Tibial nerve (tissue), 4 donors: ENCODE data around the gene EYA4. TPM values are rescaled to one million over a fixed set of nuclear protein-coding genes. Genes with fewer than 3 reads are reported as not detected.
A peak's percentile ranks its signal among the peaks of the same experiment; 100 is the strongest.

ENCODE experiments used
- DNase-seq, 2 donors: peaks; one replicate each; pipeline ENCODE4 v3.0.0-alpha.2; 2019; ENCODE audit warnings: low spot score in 2 of 2
- H3K27ac ChIP-seq, 4 donors: fragments of 200-600 bp; sonication (generic) in 3 of 4; one replicate each; pipeline ENCODE4 v1.5.1; 2017 to 2019; ENCODE audit warnings: mild to moderate bottlenecking in 1 of 4
- H3K27me3 ChIP-seq, 2 donors: fragments of 200-600 bp; sonication (generic) in 1 of 2; one replicate each; pipeline versions ENCODE4 v1.5.1 to v1.6.0; 2017 to 2019
- H3K36me3 ChIP-seq, 3 donors: fragments of 200-600 bp; sonication (generic); one replicate each; pipeline ENCODE4 v1.5.1; 2018 to 2019
- H3K4me1 ChIP-seq, 4 donors: fragments of 200-600 bp; sonication (generic) in 3 of 4; one replicate each; pipeline ENCODE4 v1.5.1; 2017 to 2019
- H3K4me3 ChIP-seq, 4 donors: fragments of 200-600 bp; sonication (generic) in 3 of 4; one replicate each; pipeline ENCODE4 v1.5.1; 2017 to 2019; ENCODE audit warnings: mild to moderate bottlenecking in 1 of 4, moderate library complexity in 1 of 4
- H3K9me3 ChIP-seq, 4 donors: fragments of 200-600 bp; sonication (generic) in 3 of 4; one replicate each; pipeline ENCODE4 v1.5.1; 2017 to 2019
- EP300 ChIP-seq, 2 donors: sonication (generic); formaldehyde crosslinking; IDR thresholded peaks; one replicate each; pipeline ENCODE4 v1.6.1; 2017; ENCODE audit warnings: antibody characterized with exemption in 2 of 2, mild to moderate bottlenecking in 1 of 2
- POLR2A ChIP-seq, 2 donors: fragments of 450-650 bp; IDR thresholded peaks; one replicate each; pipeline ENCODE4 v1.6.1; 2017; ENCODE audit warnings: antibody characterized with exemption in 2 of 2, mild to moderate bottlenecking in 2 of 2, moderate library complexity in 2 of 2
- WGBS, 2 donors: methylation state at CpG; one replicate each; pipeline ENCODE4 v1.1.5; 2018; 5-methylcytosine and 5-hydroxymethylcytosine counted together
- total RNA-seq, 4 donors: library from RNA; depleted of rRNA; stranded (reverse); fragments of >200 nt; gene quantifications; one replicate each; pipeline ENCODE4 v1.1.0, GENCODE V29; 2016
- TF ChIP-seq, protein P1 (sequence below), 5 experiments: fragments of 200-600 bp in 3 of 5; fragments of 450-650 bp in 2 of 5; sonication (generic) in 3 of 5; IDR thresholded peaks; one replicate each; pipeline ENCODE4 v1.5.1; 2016 to 2019; ENCODE audit warnings: antibody characterized with exemption in 5 of 5, mild to moderate bottlenecking in 3 of 5, moderate library complexity in 2 of 5

Gene EYA4
- total RNA-seq, 4 donors from 2014 or later: 1.1 to 6.0 (median 1.8) TPM

DNA sequence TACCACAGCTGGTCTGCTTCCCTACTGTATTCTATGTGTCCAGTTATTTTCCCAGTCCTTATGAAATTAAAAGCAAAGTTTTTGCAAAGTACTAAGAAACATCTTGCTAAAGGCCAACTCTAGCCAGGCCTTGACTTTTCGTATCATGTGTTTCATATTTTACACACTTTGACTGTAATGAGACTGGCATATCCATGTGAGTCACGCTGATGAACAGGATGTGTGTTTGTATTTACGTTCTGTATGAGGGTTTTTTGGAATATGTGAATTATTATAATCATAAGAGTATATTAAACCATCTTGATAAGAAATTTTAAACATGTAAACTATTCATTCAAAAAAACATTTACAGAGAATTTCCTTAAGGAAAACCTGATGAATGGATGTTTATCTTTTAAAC is 59.7 kb downstream of the EYA4 start:
- Histone ChIP-seq H3K9me3 (no peaks in the 10 kb centered on the region), H3K4me1 (no peaks in the 10 kb centered on the region), H3K27ac (no peak overlapping the region), H3K27me3 (no peaks in the 10 kb centered on the region), H3K4me3 (no peak overlapping the region), H3K36me3 (no peaks in the 10 kb centered on the region)
- TF ChIP-seq, protein P1, sequence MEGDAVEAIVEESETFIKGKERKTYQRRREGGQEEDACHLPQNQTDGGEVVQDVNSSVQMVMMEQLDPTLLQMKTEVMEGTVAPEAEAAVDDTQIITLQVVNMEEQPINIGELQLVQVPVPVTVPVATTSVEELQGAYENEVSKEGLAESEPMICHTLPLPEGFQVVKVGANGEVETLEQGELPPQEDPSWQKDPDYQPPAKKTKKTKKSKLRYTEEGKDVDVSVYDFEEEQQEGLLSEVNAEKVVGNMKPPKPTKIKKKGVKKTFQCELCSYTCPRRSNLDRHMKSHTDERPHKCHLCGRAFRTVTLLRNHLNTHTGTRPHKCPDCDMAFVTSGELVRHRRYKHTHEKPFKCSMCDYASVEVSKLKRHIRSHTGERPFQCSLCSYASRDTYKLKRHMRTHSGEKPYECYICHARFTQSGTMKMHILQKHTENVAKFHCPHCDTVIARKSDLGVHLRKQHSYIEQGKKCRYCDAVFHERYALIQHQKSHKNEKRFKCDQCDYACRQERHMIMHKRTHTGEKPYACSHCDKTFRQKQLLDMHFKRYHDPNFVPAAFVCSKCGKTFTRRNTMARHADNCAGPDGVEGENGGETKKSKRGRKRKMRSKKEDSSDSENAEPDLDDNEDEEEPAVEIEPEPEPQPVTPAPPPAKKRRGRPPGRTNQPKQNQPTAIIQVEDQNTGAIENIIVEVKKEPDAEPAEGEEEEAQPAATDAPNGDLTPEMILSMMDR (IDR thresholded peaks at IDR 0.05): no peak
- no peak for TF ChIP-seq EP300 (IDR thresholded peaks at IDR 0.05)
- no peak for TF ChIP-seq POLR2A (IDR thresholded peaks at IDR 0.05)
- 82 to 83% methylated on average over 3 of the region's 3 CpGs for WGBS, 2 donors
- DNase-seq: no peak

DNA sequence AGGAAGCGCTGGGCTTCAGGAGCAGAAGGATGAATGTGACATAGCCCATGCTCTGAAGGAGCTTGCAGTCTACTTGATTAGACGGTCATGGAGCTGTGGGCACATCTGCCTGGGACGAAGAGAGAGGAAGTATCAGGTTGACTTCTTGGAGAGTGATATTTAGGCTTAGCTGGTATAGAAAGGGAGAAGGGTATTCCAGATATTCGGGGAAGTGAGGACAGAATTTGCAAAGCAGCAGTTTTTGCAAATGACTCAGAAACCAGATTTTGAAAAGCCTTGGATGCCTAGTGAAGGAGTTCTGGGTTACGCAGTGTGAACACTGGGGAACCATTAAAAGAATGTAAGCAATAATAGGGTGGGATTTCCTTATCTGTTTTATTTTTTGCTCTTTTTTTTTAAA is 60.7 kb downstream of the EYA4 start:
- 80 to 81% methylated on average over 5 of the region's 5 CpGs for WGBS, 2 donors

DNA sequence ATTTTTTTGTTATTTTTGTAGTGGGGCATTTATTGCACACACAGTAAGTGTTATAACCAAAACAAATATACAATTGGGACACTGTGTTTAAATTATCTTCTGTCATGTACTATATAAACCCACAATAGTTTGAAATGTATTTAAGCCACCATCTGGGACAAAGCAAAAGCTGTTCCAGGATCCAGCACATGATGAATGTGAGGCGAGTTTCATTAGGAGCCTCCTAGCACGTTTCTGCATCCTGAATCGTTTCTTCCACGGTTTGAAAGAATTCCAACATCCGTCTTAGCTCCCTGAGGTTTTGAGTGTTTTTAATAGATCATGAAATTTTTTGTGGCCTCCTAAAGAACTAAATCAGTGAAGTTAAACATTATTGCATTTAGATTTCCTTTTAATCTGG is 65.8 kb downstream of the EYA4 start:
- no peaks in the 10 kb centered on the region for H3K9me3 ChIP-seq
- DNase-seq: no peak
- TF ChIP-seq EP300 (IDR thresholded peaks at IDR 0.05) (no peak), POLR2A (IDR thresholded peaks at IDR 0.05) (no peak)
- TF ChIP-seq, protein P1 (IDR thresholded peaks at IDR 0.05): no peak
- H3K4me3 ChIP-seq: no peak overlapping the region
- no peak overlapping the region for H3K27ac ChIP-seq
- H3K27me3 ChIP-seq: no peaks in the 10 kb centered on the region
- 42 to 46% methylated on average over 5 of the region's 5 CpGs for WGBS, 2 donors
- no peaks in the 10 kb centered on the region for H3K36me3 ChIP-seq
- no peaks in the 10 kb centered on the region for H3K4me1 ChIP-seq

More for the DNA sequence above, 60.7 kb downstream of the EYA4 start:
- TF ChIP-seq, protein P1 (IDR thresholded peaks at IDR 0.05): no peak
- TF ChIP-seq EP300 (IDR thresholded peaks at IDR 0.05) (no peak), POLR2A (IDR thresholded peaks at IDR 0.05) (no peak)
- Histone ChIP-seq H3K4me1 (no peaks in the 10 kb centered on the region), H3K27ac (no peak overlapping the region), H3K36me3 (no peaks in the 10 kb centered on the region), H3K27me3 (no peaks in the 10 kb centered on the region), H3K4me3 (no peak overlapping the region), H3K9me3 (no peaks in the 10 kb centered on the region)
- no peak for DNase-seq

DNA sequence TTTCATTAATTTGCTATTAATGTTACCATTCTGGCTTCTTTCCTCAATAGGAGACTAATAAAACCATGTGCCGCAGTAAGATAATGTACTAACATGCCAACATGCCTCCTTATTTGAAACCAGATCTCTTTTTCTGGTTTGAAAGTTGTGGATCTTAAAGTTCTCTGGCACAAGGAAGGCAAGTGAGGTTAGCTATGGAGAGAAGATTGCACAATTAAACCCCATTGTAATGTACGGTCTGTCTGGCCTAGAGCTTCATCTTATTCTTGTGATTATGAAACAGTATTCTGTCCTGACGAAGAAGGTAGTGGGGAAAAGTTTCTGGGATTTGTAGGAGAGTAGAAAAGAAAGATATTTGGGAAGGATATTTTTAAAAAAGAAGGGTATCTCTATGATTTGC is 68.4 kb downstream of the EYA4 start:
- H3K4me1 ChIP-seq: no peaks in the 10 kb centered on the region
- H3K9me3 ChIP-seq: no peaks in the 10 kb centered on the region
- peak overlapping the region in 1 of 4 donors; percentile 53 for H3K27ac ChIP-seq
- no peaks in the 10 kb centered on the region for H3K27me3 ChIP-seq
- no peaks in the 10 kb centered on the region for H3K36me3 ChIP-seq
- H3K4me3 ChIP-seq: no peak overlapping the region
- WGBS, 2 donors: 54 to 55% methylated on average over 3 of the region's 3 CpGs
- peak in 1 of 2 donors; percentile 9 for DNase-seq
- TF ChIP-seq POLR2A (IDR thresholded peaks at IDR 0.05): no peak
- TF ChIP-seq, protein P1 (IDR thresholded peaks at IDR 0.05): no peak
- peak in 1 of 2 donors; percentile 58 for TF ChIP-seq EP300 (IDR thresholded peaks at IDR 0.05)

DNA sequence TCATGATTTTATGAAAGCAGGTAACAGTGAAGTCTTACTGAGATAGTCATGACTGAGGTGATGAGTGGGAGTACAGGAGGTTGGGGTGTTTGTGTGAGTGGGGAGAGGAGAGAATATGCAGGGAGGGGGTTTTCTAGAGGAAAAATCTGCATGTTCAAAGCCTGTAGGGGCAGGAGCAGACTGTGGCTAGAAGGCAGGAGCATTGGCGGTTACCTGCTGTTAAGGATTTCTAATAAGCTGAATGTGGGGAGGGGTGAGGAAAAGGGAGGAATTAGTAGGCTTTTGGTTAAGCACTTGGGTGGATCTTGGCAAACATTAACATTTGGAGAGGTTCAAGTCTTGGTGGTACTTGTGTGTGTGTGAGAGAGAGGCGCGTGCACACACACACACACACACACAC is 70.8 kb downstream of the EYA4 start:
- Histone ChIP-seq H3K27me3 (no peaks in the 10 kb centered on the region), H3K4me3 (no peak overlapping the region), H3K36me3 (no peaks in the 10 kb centered on the region), H3K9me3 (no peaks in the 10 kb centered on the region), H3K4me1 (no peaks in the 10 kb centered on the region), H3K27ac (no peak overlapping the region)
- TF ChIP-seq EP300 (IDR thresholded peaks at IDR 0.05) (no peak), POLR2A (IDR thresholded peaks at IDR 0.05) (no peak)
- TF ChIP-seq, protein P1 (IDR thresholded peaks at IDR 0.05): no peak
- WGBS, 2 donors: 79 to 84% methylated on average over 3 of the region's 3 CpGs
- no peak for DNase-seq
